Breast epithelium (tissue), 3 donors: Measurements from ENCODE around the gene TANGO2.

Experiments used
- CTCF ChIP-seq, 3 donors: fragments of 450-650 bp; IDR thresholded peaks; one replicate each; pipeline ENCODE4 v1.5.1; 2016 to 2017; ENCODE audit warnings: antibody characterized with exemption in 3 of 3, mild to moderate bottlenecking in 3 of 3, moderate library complexity in 3 of 3
- POLR2A ChIP-seq: fragments of 450-650 bp; IDR thresholded peaks from one replicate; pipeline ENCODE4 v1.6.1; 2016; ENCODE audit warnings: antibody characterized with exemption, mild to moderate bottlenecking, moderate library complexity

GRCh38 chr22:20096574-20097420 is 75.9 kb downstream of the TANGO2 start:
- TF ChIP-seq POLR2A (no peak), CTCF (IDR thresholded peaks at IDR 0.05) (no peak)
